GM21737 (cell line): ENCODE results near the gene ALPL.
"Not testable (repeated sequence)": the region's sequence is repeated elsewhere in the genome, so short reads cannot be mapped to it uniquely, and the experiment has no call there.

Experiments used
- ATAC-seq: cut with Tn5 transposase; IDR thresholded peaks from one replicate; pipeline ENCODE4 v1.9.1; 2021; ENCODE audit warnings: mild to moderate bottlenecking, moderate library complexity; ENCODE audit not compliant: unreplicated experiment

ALPL gene

GRCh38 chr1:21507511-21508270 is 1.5 kb upstream of the ALPL start:
- ATAC-seq = no peak

DNA sequence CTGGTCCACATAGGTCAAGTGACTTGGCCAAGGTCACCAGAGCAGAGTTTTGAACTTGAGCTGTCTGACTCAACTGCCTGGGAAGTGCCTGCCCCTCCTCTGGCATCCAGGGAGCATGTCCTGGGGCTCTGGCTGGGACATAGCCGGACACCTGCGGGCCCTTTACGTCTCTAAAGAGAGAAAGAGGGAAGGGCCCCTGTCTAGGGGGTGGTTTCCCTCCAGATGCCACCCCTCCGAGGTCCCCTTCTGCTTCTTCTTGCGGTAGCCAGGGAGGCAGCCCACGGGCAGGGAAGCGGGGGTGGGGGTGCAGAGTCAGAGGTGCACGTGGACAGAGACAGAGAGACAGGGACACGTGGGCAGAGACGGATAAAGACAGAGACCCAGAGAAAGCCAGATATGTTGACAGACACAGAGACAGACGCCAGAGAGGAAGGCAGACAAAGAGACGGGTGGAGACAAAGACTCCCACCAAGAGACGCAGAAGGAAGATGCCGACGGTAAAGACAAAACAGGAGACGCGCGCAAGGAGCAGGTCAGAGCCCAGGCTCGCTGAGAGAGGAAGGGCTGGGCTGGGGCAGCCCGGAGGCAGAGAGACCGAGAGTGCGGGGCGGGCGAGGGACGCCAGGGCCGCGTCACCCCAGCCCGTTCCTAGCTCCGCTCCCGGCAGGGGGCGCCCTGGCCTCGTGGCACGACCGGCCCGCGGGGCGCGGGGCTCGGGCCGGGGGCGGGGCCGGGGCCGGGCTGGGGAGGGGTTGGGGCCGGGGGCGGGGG is 458 bp upstream of the ALPL start:
- no peak for ATAC-seq

- no peak for ATAC-seq
Observed at GRCh38 chr1:21510113-21510493, 880 bp downstream of the ALPL start.

- ATAC-seq = no peak
Observed at GRCh38 chr1:21510885-21511578, 1.8 kb downstream of the ALPL start.

- no peak for ATAC-seq
Observed at GRCh38 chr1:21511579-21512522, 2.6 kb downstream of the ALPL start.

DNA sequence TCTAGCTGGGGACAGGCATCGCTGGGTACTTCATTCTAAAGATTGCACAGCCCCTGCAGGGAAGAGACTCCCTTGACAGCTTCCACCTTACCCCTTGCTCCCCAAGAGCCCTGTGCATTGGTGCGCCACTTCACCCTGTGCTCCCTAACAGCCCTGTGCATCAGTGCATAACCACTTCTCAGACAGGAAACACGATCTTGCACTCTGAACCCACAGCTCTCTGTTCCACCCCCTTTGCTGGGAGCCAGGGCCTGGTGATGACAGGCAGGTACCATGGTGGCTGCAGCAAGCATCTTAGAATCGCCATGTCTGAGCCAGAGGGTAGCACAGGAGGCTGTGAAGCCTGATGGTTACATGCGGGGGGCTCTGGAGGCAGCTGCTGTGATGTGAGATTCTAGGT is 5.0 kb downstream of the ALPL start:
- no peak for ATAC-seq

- ATAC-seq = no peak
Observed at GRCh38 chr1:21517161-21517589, 8.0 kb downstream of the ALPL start.

DNA sequence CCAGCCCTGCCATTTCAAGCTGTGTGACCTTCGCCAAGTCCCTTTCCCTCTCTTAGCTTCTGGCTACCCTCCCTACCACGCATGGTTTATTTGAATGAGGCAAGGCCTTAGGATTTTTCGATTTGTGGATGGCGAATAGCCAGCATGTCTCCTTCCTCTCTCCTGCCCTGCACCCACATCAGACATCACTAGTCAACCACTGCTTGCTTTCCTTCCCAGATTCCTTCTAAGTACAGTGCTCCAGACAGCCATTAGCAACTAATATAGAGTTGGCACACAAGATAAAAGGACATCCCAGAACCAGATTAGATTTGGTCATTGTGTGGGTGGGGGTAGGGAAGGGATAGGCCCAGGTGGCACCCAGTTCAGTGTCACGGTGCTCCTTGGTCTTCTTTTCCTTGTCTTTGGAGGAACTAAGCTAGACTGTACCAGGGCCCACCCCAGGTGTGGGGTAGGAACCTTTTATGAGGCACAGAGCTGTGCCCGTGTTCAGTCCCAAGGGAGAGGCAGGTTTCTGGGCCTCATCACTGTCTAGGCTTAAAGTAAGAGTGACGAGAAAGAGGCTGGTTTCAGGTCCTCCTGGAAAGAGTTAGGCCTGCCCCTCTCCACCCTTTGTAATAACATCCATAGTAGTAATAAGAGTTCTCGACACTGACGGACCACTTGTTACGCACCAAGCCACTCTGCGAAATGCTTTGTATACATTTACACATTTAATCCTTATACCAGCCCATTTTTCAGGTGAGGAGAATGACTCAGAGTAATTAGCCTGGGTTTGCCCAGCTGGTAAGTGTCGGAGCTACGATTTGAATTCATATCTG is 8.6 kb downstream of the ALPL start:
- no peak for ATAC-seq

- no peak for ATAC-seq
Observed at GRCh38 chr1:21518774-21519455, 9.7 kb downstream of the ALPL start.

DNA sequence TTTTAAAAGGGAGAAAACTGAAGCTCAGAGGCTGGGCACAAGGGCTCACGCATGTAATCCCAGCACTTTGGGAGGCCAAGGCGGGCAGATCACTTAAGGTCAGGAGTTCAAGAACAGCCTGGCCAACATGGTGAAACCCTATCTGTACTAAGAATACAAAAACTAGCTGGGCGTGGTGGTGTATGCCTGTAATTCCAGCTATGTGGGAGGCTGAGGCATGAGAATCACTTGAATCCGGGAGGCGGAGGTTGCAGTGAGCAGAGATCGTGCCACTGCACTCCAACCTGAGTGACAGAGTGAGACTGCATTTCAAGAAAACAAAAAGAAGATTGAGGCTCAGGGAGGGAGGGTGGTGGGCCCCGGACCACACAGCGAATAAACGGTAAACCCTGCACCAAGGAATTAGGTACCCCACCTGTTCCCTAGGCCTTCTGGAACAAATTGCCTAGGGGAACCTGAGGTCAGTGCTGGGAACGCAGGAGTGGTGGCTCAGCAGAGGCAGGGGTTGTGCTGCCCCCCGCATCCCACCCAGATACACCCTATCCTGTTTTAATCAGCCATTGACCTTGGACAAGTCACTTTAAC is 10.4 kb downstream of the ALPL start:
- not testable (repeated sequence) for ATAC-seq

- no peak for ATAC-seq
Observed at GRCh38 chr1:21520899-21521716, 11.9 kb downstream of the ALPL start.

DNA sequence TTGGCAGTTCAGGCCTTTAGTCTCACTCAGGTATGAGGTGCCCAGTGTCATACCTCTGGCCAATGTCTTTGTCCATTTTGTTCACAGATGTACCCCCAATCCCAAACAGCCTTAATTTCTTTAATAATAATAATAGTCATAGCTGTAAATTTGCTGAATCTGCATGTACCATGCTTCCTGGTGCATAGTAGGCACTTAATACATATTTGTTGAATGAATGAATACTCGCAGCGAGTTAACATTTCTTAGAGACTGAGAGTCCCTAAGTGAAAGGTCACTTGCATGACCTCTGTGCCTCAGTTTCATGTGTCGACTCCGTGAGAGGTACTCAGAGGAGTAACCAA is 12.5 kb downstream of the ALPL start:
- ATAC-seq = no peak

GRCh38 chr1:21522525-21523038 is 13.4 kb downstream of the ALPL start:
- no peak for ATAC-seq

DNA sequence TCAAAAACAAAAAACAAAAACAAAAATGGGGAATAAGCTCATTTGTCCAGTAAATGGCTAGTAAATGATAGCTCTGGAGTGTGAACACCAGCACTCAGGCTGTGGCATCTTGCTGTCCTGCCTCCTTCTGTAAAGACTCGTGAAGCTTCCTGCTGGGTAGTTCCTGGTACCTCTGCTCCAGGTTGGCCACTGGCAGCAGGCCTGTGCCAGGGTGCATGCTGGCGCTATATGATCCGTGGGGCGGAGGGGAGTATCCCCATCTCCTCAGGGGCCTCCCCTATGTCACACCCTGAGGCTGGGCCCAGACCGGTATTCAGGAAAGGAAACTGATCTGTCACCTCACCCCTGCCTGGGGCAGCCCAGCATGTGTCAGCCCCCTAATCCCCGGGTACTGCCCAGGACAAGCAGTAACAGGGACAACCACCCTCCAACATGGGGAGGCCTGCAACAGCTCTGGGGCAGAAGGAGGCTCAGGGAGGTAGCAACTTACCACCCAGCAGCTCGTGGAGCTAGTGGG is 14.1 kb downstream of the ALPL start:
- ATAC-seq = no peak

DNA sequence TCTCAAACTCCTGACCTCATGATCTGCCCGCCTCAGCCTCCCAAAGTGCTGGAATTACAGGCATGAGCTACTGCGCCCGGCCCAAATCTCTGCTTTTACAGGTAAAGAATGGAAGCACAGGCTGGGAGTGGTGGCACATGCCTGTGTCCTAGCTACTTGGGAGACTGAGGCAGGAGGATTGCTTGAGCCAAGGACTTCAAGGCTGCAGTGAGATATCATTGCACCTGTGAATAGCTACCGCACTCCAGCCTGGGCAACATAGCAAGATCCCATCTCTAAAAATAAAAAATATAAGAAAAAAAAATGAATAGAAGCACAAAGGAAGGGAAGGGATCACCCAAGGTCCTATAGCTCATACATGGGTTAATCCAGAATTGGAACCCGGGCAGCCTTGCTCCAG is 15.0 kb downstream of the ALPL start:
- no peak for ATAC-seq

GRCh38 chr1:21524686-21525339 is 15.6 kb downstream of the ALPL start:
- ATAC-seq = no peak

- no peak for ATAC-seq
Observed at GRCh38 chr1:21525340-21525717, 16.1 kb downstream of the ALPL start.
